H1 (cell line): ENCODE results near the gene SLC4A9. TPM values are rescaled to one million over a fixed set of nuclear protein-coding genes. Genes with fewer than 3 reads are reported as not detected.

Source experiments
- CTCF ChIA-PET: fragments of 300-600 bp; sonication (Branson Sonifier 250); formaldehyde crosslinking; loops from one replicate; lab custom pipeline; 2021; ENCODE audit not compliant: partially characterized antibody; lab: Charles Lee
- POLR2A ChIA-PET: fragments of 300-600 bp; sonication (Branson Sonifier 250); formaldehyde crosslinking; loops from one replicate; lab custom pipeline; 2021; ENCODE audit warnings: inconsistent platforms; ENCODE audit not compliant: partially characterized antibody; lab: Charles Lee
- DNase-seq, 2 experiments: peaks; one replicate each; pipeline versions ENCODE4 v3.0.0 to v3.0.0-alpha.2; 2010 to 2022; ENCODE audit warnings: low spot score in 2 of 2, low read depth in 1 of 2, mixed read lengths in 1 of 2
- FAIRE-seq: peaks from 2 replicates; lab custom pipeline; 2011; peaks lifted over from hg19 to GRCh38; lab: Jason Lieb, UNC
- H2AFZ ChIP-seq: 2 replicates; pipeline ENCODE4 v1.8.1; 2012; ENCODE audit warnings: low read length, inconsistent platforms
- H2AK5ac ChIP-seq: 2 replicates; pipeline ENCODE4 v1.6.1; 2013; ENCODE audit warnings: low read depth, low read length
- H2BK120ac ChIP-seq: replicated peaks from 2 replicates; pipeline ENCODE3; 2013; ENCODE audit warnings: low read depth, low read length, inconsistent platforms
- H2BK12ac ChIP-seq: 2 replicates; pipeline ENCODE4 v1.6.1; 2013; ENCODE audit warnings: low read depth, low read length
- H2BK15ac ChIP-seq: 2 replicates; pipeline ENCODE4 v1.6.1; 2013; ENCODE audit warnings: low read length
- H2BK20ac ChIP-seq: 2 replicates; pipeline ENCODE4 v1.6.1; 2013; ENCODE audit warnings: low read length
- H2BK5ac ChIP-seq: 2 replicates; pipeline ENCODE4 v1.6.1; 2013; ENCODE audit warnings: low read depth, low read length
- H3K14ac ChIP-seq: 2 replicates; pipeline ENCODE4 v1.6.1; 2013; ENCODE audit warnings: inconsistent platforms; ENCODE audit not compliant: insufficient read length
- H3K18ac ChIP-seq: 2 replicates; pipeline ENCODE4 v1.6.1; 2013; ENCODE audit warnings: low read length; ENCODE audit errors: extremely low read depth
- H3K23ac ChIP-seq: 2 replicates; pipeline ENCODE4 v1.6.1; 2013; ENCODE audit warnings: inconsistent platforms; ENCODE audit not compliant: insufficient read length
- H3K23me2 ChIP-seq: 2 replicates; pipeline ENCODE4 v1.6.1; 2013; ENCODE audit warnings: low read depth, low read length
- H3K27ac ChIP-seq: 2 replicates; pipeline ENCODE4 v1.6.1; 2011; ENCODE audit warnings: low read depth, low read length, inconsistent platforms
- H3K27me3 ChIP-seq, 4 experiments: replicated peaks in 1 of 4; 1 replicate in 1 of 4; 2 replicates in 3 of 4; pipeline versions ENCODE4 v1.6.1 to v1.8.1; 2011 to 2013; ENCODE audit warnings: low read length in 3 of 4, mild to moderate bottlenecking in 3 of 4, inconsistent platforms in 2 of 4, mixed read lengths in 2 of 4, moderate library complexity in 1 of 4; ENCODE audit not compliant: control insufficient read depth in 3 of 4, insufficient read depth in 3 of 4; ENCODE audit errors: extremely low read depth in 1 of 4
- H3K36me3 ChIP-seq, 4 experiments: 2 replicates each; pipeline versions ENCODE4 v1.6.1 to v1.8.1; 2011 to 2013; ENCODE audit warnings: mild to moderate bottlenecking in 4 of 4, low read length in 3 of 4, moderate library complexity in 2 of 4, control low read depth in 1 of 4, inconsistent platforms in 1 of 4; ENCODE audit not compliant: insufficient read depth in 4 of 4, control insufficient read depth in 2 of 4
- H3K4ac ChIP-seq: replicated peaks from 2 replicates; pipeline ENCODE3; 2013; ENCODE audit warnings: low read length, low read depth, mixed read lengths, inconsistent platforms; ENCODE audit not compliant: insufficient read length
- H3K4me1 ChIP-seq, 4 experiments: replicated peaks in 1 of 4; 1 replicate in 1 of 4; 2 replicates in 3 of 4; pipeline versions ENCODE4 v1.6.1 to v1.8.1; 2011 to 2013; ENCODE audit warnings: low read length in 3 of 4, inconsistent platforms in 2 of 4, mixed read lengths in 1 of 4; ENCODE audit not compliant: insufficient read depth in 4 of 4, control insufficient read depth in 3 of 4
- H3K4me2 ChIP-seq, 2 experiments: 2 replicates each; pipeline versions ENCODE4 v1.6.1 to v1.8.1; 2011 to 2013; ENCODE audit warnings: low read depth in 2 of 2, low read length in 2 of 2, control low read depth in 1 of 2, inconsistent platforms in 1 of 2, mild to moderate bottlenecking in 1 of 2; ENCODE audit not compliant: insufficient read depth in 1 of 2
- H3K4me3 ChIP-seq, 4 experiments: fragments of 200-600, 300-600 bp in 1 of 4; sonication (generic), shearing (Covaris generic), sonication (Bioruptor Twin) in 1 of 4; 2 replicates each; pipeline versions ENCODE4 v1.5.1 to v1.8.1; 2011 to 2016; ENCODE audit warnings: low read length in 4 of 4, low read depth in 3 of 4, control low read depth in 2 of 4, inconsistent platforms in 2 of 4, mild to moderate bottlenecking in 2 of 4, mixed read lengths in 1 of 4, moderate library complexity in 1 of 4; ENCODE audit not compliant: insufficient read depth in 2 of 4; ENCODE audit errors: extremely low read depth in 1 of 4
- H3K56ac ChIP-seq: replicated peaks from 2 replicates; pipeline ENCODE3; 2013; ENCODE audit warnings: low read depth, mild to moderate bottlenecking, mixed read lengths, low read length, inconsistent platforms; ENCODE audit not compliant: insufficient read length
- H3K79me1 ChIP-seq: 2 replicates; pipeline ENCODE4 v1.6.1; 2013; ENCODE audit warnings: low read depth, low read length, control low read depth
- H3K79me2 ChIP-seq, 2 experiments: 2 replicates each; pipeline versions ENCODE4 v1.6.1 to v1.8.1; 2012 to 2013; ENCODE audit warnings: low read length in 2 of 2, mild to moderate bottlenecking in 2 of 2, inconsistent platforms in 1 of 2; ENCODE audit not compliant: insufficient read depth in 2 of 2, control insufficient read depth in 1 of 2
- H3K9ac ChIP-seq, 4 experiments: replicated peaks in 1 of 4; 1 replicate in 1 of 4; 2 replicates in 3 of 4; pipeline versions ENCODE4 v1.6.1 to v1.8.1; 2011 to 2013; ENCODE audit warnings: low read depth in 3 of 4, low read length in 3 of 4, control low read depth in 2 of 4, mild to moderate bottlenecking in 2 of 4, moderate library complexity in 2 of 4, inconsistent platforms in 1 of 4; ENCODE audit errors: extremely low read depth in 1 of 4
- H3K9me3 ChIP-seq, 2 experiments: 2 replicates each; pipeline versions ENCODE4 v1.6.1 to v1.8.1; 2012 to 2013; ENCODE audit warnings: mild to moderate bottlenecking in 2 of 2, moderate library complexity in 2 of 2, control low read depth in 1 of 2, inconsistent platforms in 1 of 2, low read depth in 1 of 2, low read length in 1 of 2, mixed read lengths in 1 of 2; ENCODE audit not compliant: insufficient read depth in 2 of 2
- H4K20me1 ChIP-seq, 2 experiments: replicated peaks in 1 of 2; 2 replicates each; pipeline versions ENCODE3 to v1.8.1; 2011 to 2013; ENCODE audit warnings: inconsistent platforms in 2 of 2, low read length in 2 of 2, mild to moderate bottlenecking in 1 of 2; ENCODE audit not compliant: insufficient read depth in 2 of 2, control insufficient read depth in 1 of 2
- H4K5ac ChIP-seq: 2 replicates; pipeline ENCODE4 v1.6.1; 2013; ENCODE audit warnings: low read length, low read depth, mixed read lengths, inconsistent platforms; ENCODE audit not compliant: insufficient read length
- H4K8ac ChIP-seq: 2 replicates; pipeline ENCODE4 v1.8.0; 2013; ENCODE audit warnings: mild to moderate bottlenecking, moderate library complexity, low read length, inconsistent platforms; ENCODE audit not compliant: insufficient read depth; ENCODE audit errors: extremely low read depth
- H4K91ac ChIP-seq: replicated peaks from 2 replicates; pipeline ENCODE3; 2013; ENCODE audit warnings: low read length, mixed read lengths, inconsistent platforms; ENCODE audit not compliant: insufficient read length
- BRCA1 ChIP-seq: IDR thresholded peaks from 2 replicates; pipeline ENCODE4 v1.6.1; 2012; ENCODE audit warnings: low read depth, low read length, improper control_type of control experiment
- CHD1 ChIP-seq: IDR thresholded peaks from 2 replicates; pipeline ENCODE4 v1.6.1; 2012; ENCODE audit warnings: low read depth, low read length, improper control_type of control experiment
- CREB1 ChIP-seq: IDR thresholded peaks from 2 replicates; pipeline ENCODE4 v1.6.1; 2012; ENCODE audit warnings: inconsistent platforms
- HDAC6 ChIP-seq: IDR thresholded peaks from one replicate; pipeline ENCODE4 v1.7.1; 2012; ENCODE audit warnings: low read depth, mild to moderate bottlenecking, inconsistent platforms, low read length, moderate library complexity
- POU5F1 ChIP-seq: IDR thresholded peaks from 2 replicates; pipeline ENCODE4 v1.6.1; 2011; ENCODE audit warnings: low read depth, mild to moderate bottlenecking, low read length, moderate library complexity
- WGBS, 2 experiments: shearing (Covaris generic) in 1 of 2; methylation state at CpG; one replicate each; pipeline versions ENCODE4 v1.1.6 to v1.1.7; 2013 to 2015; ENCODE audit warnings: low lambda C conversion rate in 2 of 2, mixed read lengths in 2 of 2, inconsistent platforms in 1 of 2, low coverage in 1 of 2, missing lambda C conversion rate in 1 of 2; ENCODE audit not compliant: insufficient replicate concordance in 2 of 2, insufficient coverage in 1 of 2, insufficient read length in 1 of 2; ENCODE audit errors: extremely low coverage in 1 of 2, missing lambda C conversion rate in 1 of 2; 5-methylcytosine and 5-hydroxymethylcytosine counted together
- polyA plus RNA-seq, 7 experiments: library from polyadenylated mRNA; depleted of rRNA in 3 of 7; stranded (reverse) in 5 of 7; unstranded in 2 of 7; fragments of >200 nt in 5 of 7; fragments of 200-250 nt in 2 of 7; gene quantifications; 1 replicate in 5 of 7; 2 replicates in 1 of 7; 4 replicates in 1 of 7; pipeline versions ENCODE4 v1.2.1 to v1.2.3, GENCODE V29; 2011 to 2013; ENCODE audit warnings: missing spikeins in 2 of 7, mixed read lengths in 2 of 7
- total RNA-seq: library from RNA; stranded (reverse); fragmentation: NEBNext Ultra II Directional; extraction: Animal tissue kit (Norgen Biotek cat#: 25700); gene quantifications from 2 replicates; pipeline ENCODE4 v1.2.1, GENCODE V29; 2021
- TF ChIP-seq, protein P1 (sequence below): IDR thresholded peaks from 2 replicates; pipeline ENCODE4 v1.6.1; 2012; ENCODE audit warnings: low read length, inconsistent platforms

The SLC4A9 gene
- total and polyA plus RNA-seq, 2 of the 8 experiments (the other 6 are each of a cell fraction or from before 2014, with no cell fraction given): 0.15 to 0.28 TPM

DNA sequence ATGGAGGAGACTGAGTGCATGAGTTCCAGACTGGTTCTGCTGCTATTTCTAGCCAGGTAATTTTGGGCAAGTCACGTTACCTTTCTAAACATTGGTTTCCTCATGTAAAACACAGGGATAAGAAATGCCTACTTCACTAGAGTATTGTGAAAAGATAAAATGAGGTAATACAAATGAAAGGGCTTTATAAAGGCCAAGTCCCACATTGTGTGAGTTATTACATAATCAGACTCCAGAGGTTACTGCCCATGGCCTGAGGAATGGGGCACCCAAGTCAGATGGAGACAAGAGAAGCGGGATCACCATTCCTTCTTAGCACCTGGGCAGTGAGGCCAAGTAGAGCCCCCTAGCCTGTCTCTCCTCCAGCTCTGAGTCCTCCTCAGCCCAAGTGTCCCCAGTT lies 21.1 kb upstream of the SLC4A9 start:
- no peak overlapping the region for H3K4me2 ChIP-seq
- no peak overlapping the region for H3K23ac ChIP-seq
- H3K23me2 ChIP-seq: no peaks in the 10 kb centered on the region
- H3K14ac ChIP-seq: no peak overlapping the region
- FAIRE-seq: no peak
- no peak overlapping the region for H2BK5ac ChIP-seq
- H3K18ac ChIP-seq: no peak overlapping the region
- H2AFZ ChIP-seq: no peak overlapping the region
- H2AK5ac ChIP-seq: no peak overlapping the region
- no peak overlapping the region for H3K9ac ChIP-seq
- H3K79me1 ChIP-seq: no peaks in the 10 kb centered on the region; the same call in 1 of the 2 replicates
- no peaks in the 10 kb centered on the region for H3K79me2 ChIP-seq
- 92% methylated on average over 2 of the region's 2 CpGs; no CpG with 5 or more reads in 1 of the 2 experiments for WGBS, 2 experiments
- H3K56ac ChIP-seq: no peak overlapping the region
- TF ChIP-seq BRCA1 (no peak), CHD1 (no peak), HDAC6 (no peak), CREB1 (no peak), POU5F1 (no peak)
- TF ChIP-seq, protein P1, sequence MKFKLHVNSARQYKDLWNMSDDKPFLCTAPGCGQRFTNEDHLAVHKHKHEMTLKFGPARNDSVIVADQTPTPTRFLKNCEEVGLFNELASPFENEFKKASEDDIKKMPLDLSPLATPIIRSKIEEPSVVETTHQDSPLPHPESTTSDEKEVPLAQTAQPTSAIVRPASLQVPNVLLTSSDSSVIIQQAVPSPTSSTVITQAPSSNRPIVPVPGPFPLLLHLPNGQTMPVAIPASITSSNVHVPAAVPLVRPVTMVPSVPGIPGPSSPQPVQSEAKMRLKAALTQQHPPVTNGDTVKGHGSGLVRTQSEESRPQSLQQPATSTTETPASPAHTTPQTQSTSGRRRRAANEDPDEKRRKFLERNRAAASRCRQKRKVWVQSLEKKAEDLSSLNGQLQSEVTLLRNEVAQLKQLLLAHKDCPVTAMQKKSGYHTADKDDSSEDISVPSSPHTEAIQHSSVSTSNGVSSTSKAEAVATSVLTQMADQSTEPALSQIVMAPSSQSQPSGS: no peak
- H3K4ac ChIP-seq: no peak overlapping the region
- H3K36me3 ChIP-seq: peaks cover 0 to 3% (median under 1%) of the 10 kb centered on the region in 4 experiments; a peak in 2 of 8 replicates
- H3K27ac ChIP-seq: no peak overlapping the region
- H2BK12ac ChIP-seq: no peak overlapping the region
- H2BK120ac ChIP-seq: no peak overlapping the region
- H2BK15ac ChIP-seq: no peak overlapping the region
- no peak overlapping the region for H4K5ac ChIP-seq
- H3K4me1 ChIP-seq: no peaks in the 10 kb centered on the region
- no peak overlapping the region for H3K4me3 ChIP-seq
- CTCF ChIA-PET: interaction anchor here (0.9 to 1.8 kb wide), 2 partner anchors 13 to 20 kb away, joined by 4 to 5 read pairs; no protein-coding TSS in a partner anchor
- no peak overlapping the region for H4K91ac ChIP-seq
- DNase-seq: no peak
- no peaks in the 10 kb centered on the region for H4K20me1 ChIP-seq
- POLR2A ChIA-PET: no interaction called here
- H2BK20ac ChIP-seq: no peak overlapping the region
- H4K8ac ChIP-seq: no peak overlapping the region
- H3K9me3 ChIP-seq: no peaks in the 10 kb centered on the region
- H3K27me3 ChIP-seq: no peaks in the 10 kb centered on the region
